ENCODE measurements around the gene PMEPA1.

DNA sequence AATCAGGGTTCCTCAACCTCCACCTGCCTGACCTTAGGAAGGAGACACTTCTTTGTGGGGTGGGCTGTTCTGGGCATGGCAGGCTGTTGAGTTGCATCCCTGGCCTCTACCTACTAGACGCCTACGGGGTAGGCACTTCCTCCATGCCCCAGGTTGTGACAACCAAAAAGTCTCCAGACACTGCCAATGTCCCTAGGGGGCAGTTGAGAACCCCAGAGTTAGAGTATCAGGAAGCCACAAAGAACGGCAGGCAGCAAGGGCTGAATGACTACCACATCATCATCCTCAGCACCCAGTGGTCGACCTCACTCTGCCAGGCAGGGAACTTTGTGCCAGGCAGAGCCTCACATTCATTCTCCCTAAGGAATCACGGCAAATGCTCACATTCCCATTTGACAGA, 21.5 kb downstream of the PMEPA1 start:
- TF ChIP-seq CTCF (IDR thresholded peaks at IDR 0.05) = no peak
- no peak for TF ChIP-seq POLR2A (IDR thresholded peaks at IDR 0.05)
